A673 (cell line): ENCODE data around the gene METRN. TPM values are rescaled to one million over a fixed set of nuclear protein-coding genes. Genes with fewer than 3 reads are reported as not detected.

Experiments
- BruUV-seq: library from RNA; stranded (reverse); fragments of 400-500 nt; replicated peaks from 2 replicates; lab custom pipeline; 2021; lab: Mats Ljungman, UMichigan
- CTCF ChIA-PET: fragments of 300-600 bp; sonication (Branson Sonifier 250); formaldehyde crosslinking; loops from one replicate; lab custom pipeline; 2022; ENCODE audit warnings: antibody characterized with exemption; lab: Charles Lee
- POLR2A ChIA-PET: fragments of 300-600 bp; sonication (Branson Sonifier 250); formaldehyde crosslinking; loops from one replicate; lab custom pipeline; 2022; ENCODE audit warnings: antibody characterized with exemption; ENCODE audit not compliant: low non-redundant PET; lab: Charles Lee
- DNase-seq: peaks from one replicate; pipeline ENCODE4 v3.0.0-alpha.2; 2015; ENCODE audit warnings: low spot score
- H3K27ac ChIP-seq: fragments of 200-600 bp; sonication (generic); 2 replicates; pipeline ENCODE4 v1.5.1; 2016; ENCODE audit warnings: mixed run types, low read depth, mild to moderate bottlenecking, mixed read lengths, antibody characterized with exemption, low read length; ENCODE audit not compliant: poor library complexity, severe bottlenecking
- H3K27me3 ChIP-seq: fragments of 200-600 bp; sonication (generic); replicated peaks from 2 replicates; pipeline ENCODE4 v1.6.1; 2017; ENCODE audit warnings: mixed run types, low read depth, mild to moderate bottlenecking, mixed read lengths, antibody characterized with exemption, low read length; ENCODE audit not compliant: insufficient read depth, poor library complexity
- H3K36me3 ChIP-seq: fragments of 200-600 bp; sonication (generic); 2 replicates; pipeline ENCODE4 v1.6.1; 2016; ENCODE audit warnings: mixed run types, mild to moderate bottlenecking, mixed read lengths, antibody characterized with exemption, low read length; ENCODE audit not compliant: insufficient read depth, poor library complexity, severe bottlenecking
- H3K4me1 ChIP-seq: fragments of 200-600 bp; sonication (generic); 2 replicates; pipeline ENCODE4 v1.6.1; 2017; ENCODE audit warnings: mixed run types, mild to moderate bottlenecking, mixed read lengths, antibody characterized with exemption, low read length; ENCODE audit not compliant: insufficient read depth, poor library complexity, severe bottlenecking
- H3K4me3 ChIP-seq: fragments of 200-600 bp; sonication (generic); 2 replicates; pipeline ENCODE4 v1.5.1; 2016; ENCODE audit warnings: low read depth, mixed run types, mild to moderate bottlenecking, mixed read lengths, low read length; ENCODE audit not compliant: poor library complexity, severe bottlenecking
- H3K9me3 ChIP-seq: fragments of 200-600 bp; sonication (generic); 2 replicates; pipeline ENCODE4 v1.6.1; 2016; ENCODE audit warnings: mixed run types, low read depth, mild to moderate bottlenecking, mixed read lengths, antibody characterized with exemption, low read length; ENCODE audit not compliant: poor library complexity, severe bottlenecking
- CTCF ChIP-seq: fragments of 300-800, 200-600 bp; sonication (generic); conservative IDR thresholded peaks from 2 replicates; pipeline ENCODE4 v1.5.1; 2017; ENCODE audit warnings: low read depth, mild to moderate bottlenecking, antibody characterized with exemption, low read length, moderate library complexity, mixed read lengths
- EZH2 ChIP-seq: fragments of 200-600 bp; sonication (generic); IDR thresholded peaks from 2 replicates; pipeline ENCODE4 v1.6.1; 2017; ENCODE audit warnings: borderline replicate concordance, low read depth, mild to moderate bottlenecking, mixed read lengths, antibody characterized with exemption, low read length; ENCODE audit not compliant: poor library complexity, severe bottlenecking
- intact Hi-C: fragments of 100-400 bp; cut with micrococcal nuclease; formaldehyde crosslinking; loops from one replicate; pipeline ENCODE4 v1.10.0; 2022; ENCODE audit not compliant: unreplicated experiment
- total RNA-seq: library from RNA; stranded (reverse); gene quantifications from 2 replicates; pipeline ENCODE4 v1.2.3, GENCODE V29; 2021

METRN gene
- total RNA-seq, 1 experiment from 2014 or later: 0.86 TPM

GRCh38 chr16:760545-761343 lies 45.8 kb downstream of the METRN start, which contains the start of gene MSLN:
Gene MSLN, plus strand, starts transcription at chr16:760734. Its CDS starts 1,947 bp downstream, at chr16:762681.
- DNase-seq: no peak
- TF ChIP-seq CTCF: no peak
- TF ChIP-seq EZH2: no peak
- no peaks in the 10 kb centered on the region for H3K27me3 ChIP-seq
- H3K4me1 ChIP-seq: no peaks in the 10 kb centered on the region
- no peak within 1 kb of the TSS for H3K27ac ChIP-seq
- H3K36me3 ChIP-seq: no peaks in the 10 kb centered on the region
- CTCF ChIA-PET: no interaction called here
- POLR2A ChIA-PET: no interaction called here
- no TSS peak for BruUV-seq
- H3K4me3 ChIP-seq: no peak within 1 kb of the TSS
- intact Hi-C loops: no loop called here
- no peaks in the 10 kb centered on the region for H3K9me3 ChIP-seq

GRCh38 chr16:761625-762513 lies 47.0 kb downstream of the METRN start:
- no peaks in the 10 kb centered on the region for H3K9me3 ChIP-seq
- H3K4me1 ChIP-seq: no peaks in the 10 kb centered on the region
- H3K4me3 ChIP-seq: no peak overlapping the region
- BruUV-seq: no TSS peak
- H3K36me3 ChIP-seq: no peaks in the 10 kb centered on the region
- TF ChIP-seq EZH2: no peak
- no peak for TF ChIP-seq CTCF
- ChIA-PET CTCF (no interaction called here), POLR2A (no interaction called here)
- intact Hi-C loops: no loop called here
- no peak overlapping the region for H3K27ac ChIP-seq
- H3K27me3 ChIP-seq: no peaks in the 10 kb centered on the region
- no peak for DNase-seq

DNA sequence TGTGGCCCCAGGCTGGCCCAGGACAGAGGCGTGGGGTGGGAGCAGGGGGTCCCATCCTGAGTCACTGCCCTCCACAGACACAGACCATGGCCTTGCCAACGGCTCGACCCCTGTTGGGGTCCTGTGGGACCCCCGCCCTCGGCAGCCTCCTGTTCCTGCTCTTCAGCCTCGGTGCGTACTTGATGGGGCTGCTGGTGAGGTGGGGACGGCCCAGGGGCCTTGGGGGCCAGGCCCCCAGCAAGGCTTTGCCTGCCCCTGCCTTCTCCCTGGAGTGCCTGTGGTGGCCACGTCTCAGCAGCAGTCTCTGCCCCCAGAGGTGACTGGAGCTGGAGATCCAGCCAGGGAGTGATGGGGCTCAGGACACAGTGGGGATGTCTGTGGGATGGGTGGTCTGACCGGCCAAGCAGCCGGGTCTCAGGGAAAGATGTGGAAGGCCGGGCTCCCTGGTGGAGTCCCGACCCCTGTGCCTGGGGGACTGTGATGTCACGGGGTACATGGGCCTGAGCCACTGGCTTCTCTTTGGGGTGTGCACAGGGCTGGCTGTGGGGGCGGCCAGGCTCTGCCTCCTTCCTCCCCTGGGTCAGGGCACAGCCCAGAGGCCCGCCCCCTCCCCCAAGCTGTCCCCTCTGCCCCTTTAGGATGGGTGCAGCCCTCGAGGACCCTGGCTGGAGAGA lies 47.8 kb downstream of the METRN start:
- H3K27me3 ChIP-seq: no peaks in the 10 kb centered on the region
- TF ChIP-seq EZH2: no peak
- no peak for TF ChIP-seq CTCF
- no TSS peak for BruUV-seq
- H3K36me3 ChIP-seq: no peaks in the 10 kb centered on the region
- H3K4me3 ChIP-seq: no peak overlapping the region
- intact Hi-C loops: no loop called here
- H3K4me1 ChIP-seq: no peaks in the 10 kb centered on the region
- POLR2A ChIA-PET: no interaction called here
- H3K9me3 ChIP-seq: no peaks in the 10 kb centered on the region
- DNase-seq: no peak
- CTCF ChIA-PET: no interaction called here
- H3K27ac ChIP-seq: no peak overlapping the region
